Common myeloid progenitor, CD34-positive (primary cell): ENCODE data around the gene ZNF362.

ENCODE experiments used
- CTCF ChIA-PET: fragments of 350-600 bp; sonication (Branson Sonifier 250); formaldehyde crosslinking; loops from one replicate; lab custom pipeline; 2021; ENCODE audit warnings: antibody characterized with exemption; lab: Charles Lee
- POLR2A ChIA-PET: fragments of 350-600 bp; sonication (Branson Sonifier 250); formaldehyde crosslinking; loops from one replicate; lab custom pipeline; 2021; ENCODE audit warnings: antibody characterized with exemption; lab: Charles Lee
- DNase-seq, 3 donors: peaks; one replicate each; pipeline versions ENCODE4 v3.0.0 to v3.0.0-alpha.2; 2013
- H3K27ac ChIP-seq, 2 experiments: 1 replicate in 1 of 2; 2 replicates in 1 of 2; pipeline ENCODE4 v1.7.0; 2013; ENCODE audit warnings: inconsistent platforms in 2 of 2, low read length in 2 of 2, mild to moderate bottlenecking in 2 of 2, low read depth in 1 of 2, moderate library complexity in 1 of 2; ENCODE audit not compliant: severe bottlenecking in 2 of 2, insufficient read depth in 1 of 2, poor library complexity in 1 of 2
- H3K27me3 ChIP-seq, 5 experiments: replicated peaks in 2 of 5; 1 replicate in 3 of 5; 2 replicates in 2 of 5; pipeline versions ENCODE4 v1.6.1 to v1.7.0; 2013; ENCODE audit warnings: low read length in 4 of 5, mild to moderate bottlenecking in 2 of 5, moderate library complexity in 2 of 5, inconsistent platforms in 1 of 5; ENCODE audit not compliant: insufficient read depth in 5 of 5, control insufficient read depth in 4 of 5
- H3K36me3 ChIP-seq, 4 experiments: 1 replicate in 2 of 4; 2 replicates in 2 of 4; pipeline versions ENCODE4 v1.6.1 to v1.7.0; 2013; ENCODE audit warnings: low read length in 3 of 4, control low read depth in 1 of 4, mild to moderate bottlenecking in 1 of 4; ENCODE audit not compliant: control insufficient read depth in 4 of 4, insufficient read depth in 4 of 4
- H3K4me1 ChIP-seq, 4 experiments: 1 replicate in 3 of 4; 2 replicates in 1 of 4; pipeline versions ENCODE4 v1.6.1 to v1.7.1; 2013; ENCODE audit warnings: low read length in 3 of 4, mild to moderate bottlenecking in 3 of 4, control low read depth in 1 of 4, inconsistent platforms in 1 of 4, moderate library complexity in 1 of 4; ENCODE audit not compliant: control insufficient read depth in 4 of 4, insufficient read depth in 4 of 4; ENCODE audit errors: control extremely low read depth in 1 of 4
- H3K4me3 ChIP-seq, 7 experiments: 1 replicate in 4 of 7; 2 replicates in 3 of 7; pipeline versions ENCODE4 v1.5.1 to v1.7.0; 2013; ENCODE audit warnings: mild to moderate bottlenecking in 7 of 7, low read length in 6 of 7, moderate library complexity in 6 of 7, inconsistent platforms in 2 of 7, low read depth in 2 of 7, control low read depth in 1 of 7; ENCODE audit not compliant: insufficient read depth in 4 of 7, control insufficient read depth in 1 of 7; ENCODE audit errors: extremely low read depth in 1 of 7
- H3K9me3 ChIP-seq, 5 experiments: 1 replicate in 4 of 5; 2 replicates in 1 of 5; pipeline versions ENCODE4 v1.6.1 to v1.7.1; 2013; ENCODE audit warnings: low read length in 4 of 5, mild to moderate bottlenecking in 2 of 5, inconsistent platforms in 1 of 5, low read depth in 1 of 5, moderate library complexity in 1 of 5; ENCODE audit not compliant: control insufficient read depth in 4 of 5, insufficient read depth in 2 of 5; ENCODE audit errors: control extremely low read depth in 1 of 5
- WGBS: methylation state at CpG from one replicate; pipeline ENCODE4 v1.1.5; 2013; ENCODE audit not compliant: insufficient coverage; 5-methylcytosine and 5-hydroxymethylcytosine counted together

ZNF362 gene

GRCh38 chr1:33266766-33267165 lies 10.5 kb downstream of the ZNF362 start:
- H3K4me3 ChIP-seq, result no peak overlapping the region
- H3K27me3 ChIP-seq, result no peaks in the 10 kb centered on the region
- peak overlapping the region in 1 of 2 experiments; percentile 29 for H3K27ac ChIP-seq
- POLR2A ChIA-PET, result no interaction called here
- CTCF ChIA-PET, result no interaction called here
- peaks cover 7 to 37% (median 26%) of the 10 kb centered on the region in 4 experiments for H3K36me3 ChIP-seq
- DNase-seq, result no peak
- no peaks in the 10 kb centered on the region for H3K9me3 ChIP-seq
- WGBS, result 98% methylated on average over 5 of the region's 6 CpGs
- no peaks in the 10 kb centered on the region for H3K4me1 ChIP-seq

- WGBS, result 92% methylated on average over 2 of the region's 5 CpGs
- POLR2A ChIA-PET, result no interaction called here
- Histone ChIP-seq H3K27me3 (no peaks in the 10 kb centered on the region), H3K36me3 (peaks cover 6 to 41% (median 27%) of the 10 kb centered on the region in 4 experiments), H3K4me3 (no peak overlapping the region), H3K9me3 (no peaks in the 10 kb centered on the region), H3K4me1 (no peaks in the 10 kb centered on the region), H3K27ac (no peak overlapping the region)
- no peak for DNase-seq
- CTCF ChIA-PET, result interaction anchor here (2.1 kb wide), 1 partner anchor 10 kb away, joined by 5 read pairs; no protein-coding TSS in a partner anchor
These were observed 11.3 kb downstream of the ZNF362 start for GRCh38 chr1:33267468-33268205.

GRCh38 chr1:33268457-33268856 lies 12.2 kb downstream of the ZNF362 start:
- 100% methylated on average over 2 of the region's 2 CpGs for WGBS
- H3K4me3 ChIP-seq, result no peak overlapping the region
- DNase-seq, result no peak
- H3K9me3 ChIP-seq, result no peaks in the 10 kb centered on the region
- no peak overlapping the region for H3K27ac ChIP-seq
- POLR2A ChIA-PET, result interaction anchor here (1.2 kb wide), 1 partner anchor 16 kb away, joined by 3 read pairs; no protein-coding TSS in a partner anchor
- H3K36me3 ChIP-seq, result peaks cover 2 to 40% (median 27%) of the 10 kb centered on the region in 4 experiments
- CTCF ChIA-PET, result interaction anchor here (0.7 to 2.1 kb wide), 3 partner anchors 10 to 97 kb away, joined by 3 to 5 read pairs (median 3); no protein-coding TSS in a partner anchor
- H3K27me3 ChIP-seq, result no peaks in the 10 kb centered on the region
- peaks cover 0 to 2% (median 0%) of the 10 kb centered on the region in 4 experiments for H3K4me1 ChIP-seq

- no peak overlapping the region for H3K27ac ChIP-seq
- WGBS, result 100% methylated on average over 2 of the region's 5 CpGs
- H3K4me3 ChIP-seq, result no peak overlapping the region
- H3K4me1 ChIP-seq, result peaks cover 0 to 2% (median 0%) of the 10 kb centered on the region in 4 experiments
- no peak for DNase-seq
- no peaks in the 10 kb centered on the region for H3K27me3 ChIP-seq
- ChIA-PET POLR2A (interaction anchor here (1.2 kb wide), 1 partner anchor 17 kb away, joined by 3 read pairs; no protein-coding TSS in a partner anchor), CTCF (interaction anchor here (0.7 to 2.1 kb wide), 3 partner anchors 11 to 96 kb away, joined by 3 to 5 read pairs (median 3); no protein-coding TSS in a partner anchor)
- no peaks in the 10 kb centered on the region for H3K9me3 ChIP-seq
- H3K36me3 ChIP-seq, result peaks cover 2 to 43% (median 29%) of the 10 kb centered on the region in 4 experiments
These were observed 12.8 kb downstream of the ZNF362 start for GRCh38 chr1:33268927-33269610.

GRCh38 chr1:33269621-33270020 lies 13.3 kb downstream of the ZNF362 start:
- WGBS, result 83% methylated on average over 3 of the region's 5 CpGs
- POLR2A ChIA-PET, result interaction anchor here (1.2 kb wide), 1 partner anchor 17 kb away, joined by 3 read pairs; no protein-coding TSS in a partner anchor

GRCh38 chr1:33270379-33270778 lies 14.1 kb downstream of the ZNF362 start:
- POLR2A ChIA-PET, result no interaction called here
- H3K9me3 ChIP-seq, result no peaks in the 10 kb centered on the region
- no peak for DNase-seq
- CTCF ChIA-PET, result interaction anchor here (0.6 kb wide), 1 partner anchor 13 kb away, joined by 3 read pairs; no protein-coding TSS in a partner anchor
- 84% methylated on average over 4 of the region's 5 CpGs for WGBS
- H3K4me1 ChIP-seq, result peaks cover 0 to 2% (median 0%) of the 10 kb centered on the region in 4 experiments
- peaks cover 4 to 50% (median 31%) of the 10 kb centered on the region in 4 experiments for H3K36me3 ChIP-seq
- no peak overlapping the region for H3K4me3 ChIP-seq
- H3K27me3 ChIP-seq, result no peaks in the 10 kb centered on the region
- H3K27ac ChIP-seq, result no peak overlapping the region

More at GRCh38 chr1:33269621-33270020, 13.3 kb downstream of the ZNF362 start:
- Histone ChIP-seq H3K4me3 (no peak overlapping the region), H3K36me3 (peaks cover 4 to 46% (median 29%) of the 10 kb centered on the region in 4 experiments), H3K27me3 (no peaks in the 10 kb centered on the region), H3K4me1 (peaks cover 0 to 2% (median 0%) of the 10 kb centered on the region in 4 experiments), H3K9me3 (no peaks in the 10 kb centered on the region), H3K27ac (no peak overlapping the region)
- CTCF ChIA-PET, result interaction anchor here (1.2 to 2.1 kb wide), 2 partner anchors 12 to 27 kb away, joined by 3 to 5 read pairs; no protein-coding TSS in a partner anchor
- DNase-seq, result no peak
